Measurements from ENCODE around the gene FBXO10.

The FBXO10 gene

GRCh38 chr9:37592108-37592951 is 16.1 kb upstream of the FBXO10 start, which contains the start of gene TOMM5:
Gene TOMM5 (minus strand): TSS chr9:37592597. CDS start chr9:37592532, 65 bp downstream.
- TF ChIP-seq CTCF (IDR thresholded peaks at IDR 0.05; ENCODE audit: extremely low read depth, missing control alignments): no peak
- peak; percentile 82 for DNase-seq (ENCODE audit: low spot score)

GRCh38 chr9:37587521-37587920 is 11.3 kb upstream of the FBXO10 start:
- no peak for DNase-seq (ENCODE audit: low spot score)
- no peak for TF ChIP-seq CTCF (IDR thresholded peaks at IDR 0.05; ENCODE audit: extremely low read depth, missing control alignments)

GRCh38 chr9:37583522-37584121 is 7.4 kb upstream of the FBXO10 start:
- no peak for TF ChIP-seq CTCF (IDR thresholded peaks at IDR 0.05; ENCODE audit: extremely low read depth, missing control alignments)
- DNase-seq (ENCODE audit: low spot score): no peak

GRCh38 chr9:37582548-37583157 is 6.5 kb upstream of the FBXO10 start:
- no peak for TF ChIP-seq CTCF (IDR thresholded peaks at IDR 0.05; ENCODE audit: extremely low read depth, missing control alignments)
- DNase-seq (ENCODE audit: low spot score): peak; percentile 40

- DNase-seq (ENCODE audit: low spot score): peak; percentile 34
- no peak for TF ChIP-seq CTCF (IDR thresholded peaks at IDR 0.05; ENCODE audit: extremely low read depth, missing control alignments)
These were observed 667 bp downstream of the FBXO10 start for GRCh38 chr9:37575511-37575914.

GRCh38 chr9:37575001-37575400 is 1.2 kb downstream of the FBXO10 start:
- no peak for DNase-seq (ENCODE audit: low spot score)
- TF ChIP-seq CTCF (IDR thresholded peaks at IDR 0.05; ENCODE audit: extremely low read depth, missing control alignments): no peak

- no peak for DNase-seq (ENCODE audit: low spot score)
- no peak for TF ChIP-seq CTCF (IDR thresholded peaks at IDR 0.05; ENCODE audit: extremely low read depth, missing control alignments)
These were observed 1.9 kb downstream of the FBXO10 start for GRCh38 chr9:37574241-37574721.
